Hepatocyte (in vitro differentiated cells): Measurements from ENCODE around the gene WDR11. TPM values are rescaled to one million over a fixed set of nuclear protein-coding genes. Genes with fewer than 3 reads are reported as not detected.

Experiments
- DNase-seq: peaks from one replicate; pipeline ENCODE4 v3.0.0-alpha.2; 2016; ENCODE audit warnings: low spot score
- H2AFZ ChIP-seq: fragments of 200-600 bp; sonication (generic); 2 replicates; pipeline ENCODE4 v1.6.0; 2016; ENCODE audit warnings: antibody characterized with exemption, mild to moderate bottlenecking
- H3K27ac ChIP-seq: fragments of 200-600 bp; sonication (generic); 2 replicates; pipeline ENCODE4 v1.5.1; 2016; ENCODE audit warnings: mild to moderate bottlenecking
- H3K27me3 ChIP-seq: fragments of 200-600 bp; sonication (generic); 2 replicates; pipeline ENCODE4 v1.6.1; 2016
- H3K36me3 ChIP-seq: fragments of 200-600 bp; sonication (generic); replicated peaks from 2 replicates; pipeline ENCODE4 v1.5.1; 2016; ENCODE audit warnings: low read depth; ENCODE audit not compliant: insufficient read depth
- H3K4me1 ChIP-seq: fragments of 200-600 bp; sonication (generic); 2 replicates; pipeline ENCODE4 v1.5.1; 2016; ENCODE audit warnings: mild to moderate bottlenecking, moderate library complexity; ENCODE audit not compliant: insufficient read depth
- H3K4me2 ChIP-seq: fragments of 200-600 bp; sonication (generic); 2 replicates; pipeline ENCODE4 v1.6.0; 2016
- H3K4me3 ChIP-seq: fragments of 200-600 bp; sonication (generic); 2 replicates; pipeline ENCODE4 v1.5.1; 2016; ENCODE audit warnings: mild to moderate bottlenecking
- H3K79me2 ChIP-seq: fragments of 200-600 bp; sonication (generic); 2 replicates; pipeline ENCODE4 v1.6.0; 2017; ENCODE audit warnings: mild to moderate bottlenecking
- H3K9me2 ChIP-seq: fragments of 200-600 bp; sonication (generic); replicated peaks from 2 replicates; pipeline ENCODE4 v1.6.0; 2017; ENCODE audit warnings: mild to moderate bottlenecking; ENCODE audit not compliant: insufficient read depth
- H3K9me3 ChIP-seq: fragments of 200-600 bp; sonication (generic); 2 replicates; pipeline ENCODE4 v1.5.1; 2016; ENCODE audit warnings: low read depth, mild to moderate bottlenecking
- H4K20me1 ChIP-seq: fragments of 200-600 bp; sonication (generic); 2 replicates; pipeline ENCODE4 v1.6.0; 2016; ENCODE audit warnings: mild to moderate bottlenecking; ENCODE audit not compliant: insufficient read depth, poor library complexity, severe bottlenecking
- EZH2 ChIP-seq: fragments of 200-600 bp; sonication (generic); IDR thresholded peaks from 2 replicates; pipeline ENCODE4 v1.6.1; 2016; ENCODE audit warnings: antibody characterized with exemption, mild to moderate bottlenecking, borderline replicate concordance
- EZH2phosphoT487 ChIP-seq: fragments of 200-600 bp; sonication (generic); IDR thresholded peaks from one replicate; pipeline ENCODE4 v1.6.1; 2018; ENCODE audit warnings: antibody characterized with exemption, mild to moderate bottlenecking, low read depth, moderate library complexity; ENCODE audit not compliant: unreplicated experiment, severe bottlenecking
- WGBS: methylation state at CpG from one replicate; pipeline ENCODE4 v1.1.6; 2016; ENCODE audit warnings: low lambda C conversion rate; ENCODE audit errors: missing lambda C conversion rate; 5-methylcytosine and 5-hydroxymethylcytosine counted together
- polyA plus RNA-seq: library from polyadenylated mRNA; unstranded; fragments of >200 nt; fragmentation: Nextera tagmentation; extraction: Ambion mirVana; gene quantifications from 2 replicates; pipeline ENCODE4 v1.2.1, GENCODE V29; 2016
- total RNA-seq: library from RNA; depleted of rRNA; stranded (reverse); fragments of >200 nt; gene quantifications from 2 replicates; pipeline ENCODE4 v1.2.3, GENCODE V29; 2014
- TF ChIP-seq, protein P1 (sequence below): fragments of 200-600 bp; sonication (generic); IDR thresholded peaks from 2 replicates; pipeline ENCODE4 v1.5.1; 2016; ENCODE audit warnings: antibody characterized with exemption, mild to moderate bottlenecking; ENCODE audit not compliant: poor library complexity

Gene WDR11
- total and polyA plus RNA-seq, 2 experiments from 2014 or later, result 25.9 to 66.6 TPM

DNA sequence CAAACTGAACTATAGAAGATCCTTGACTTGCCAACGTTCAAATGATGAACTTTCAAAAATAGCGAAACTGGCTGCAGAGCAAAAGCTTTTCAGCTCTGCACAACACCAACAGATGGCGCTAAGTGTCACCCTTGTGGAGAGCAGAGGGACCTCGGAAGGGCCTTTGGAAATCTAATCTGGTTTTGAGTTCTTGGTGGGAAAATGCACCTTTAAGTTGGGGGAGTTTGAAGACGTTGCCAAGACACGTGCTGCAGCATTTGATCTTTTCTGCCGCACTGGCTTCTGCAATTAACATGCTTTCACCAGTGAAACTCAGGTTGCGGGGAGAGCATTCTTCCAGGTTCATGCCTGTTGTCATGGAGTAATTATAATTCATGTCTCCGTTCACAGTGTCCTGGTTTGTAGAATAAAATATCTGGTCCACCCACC lies 26.3 kb upstream of the WDR11 start:
- H3K27ac ChIP-seq, result no peak overlapping the region
- H3K4me2 ChIP-seq, result no peak overlapping the region
- H3K36me3 ChIP-seq, result no peaks in the 10 kb centered on the region
- no peak overlapping the region for H2AFZ ChIP-seq
- peak; percentile 58 for DNase-seq
- 50% methylated on average over 9 of the region's 9 CpGs for WGBS
- no peaks in the 10 kb centered on the region for H3K9me2 ChIP-seq
- H3K4me3 ChIP-seq, result no peak overlapping the region
- H3K9me3 ChIP-seq, result no peaks in the 10 kb centered on the region
- no peaks in the 10 kb centered on the region for H3K4me1 ChIP-seq
- TF ChIP-seq EZH2 (no peak), EZH2phosphoT487 (no peak)
- TF ChIP-seq, protein P1, sequence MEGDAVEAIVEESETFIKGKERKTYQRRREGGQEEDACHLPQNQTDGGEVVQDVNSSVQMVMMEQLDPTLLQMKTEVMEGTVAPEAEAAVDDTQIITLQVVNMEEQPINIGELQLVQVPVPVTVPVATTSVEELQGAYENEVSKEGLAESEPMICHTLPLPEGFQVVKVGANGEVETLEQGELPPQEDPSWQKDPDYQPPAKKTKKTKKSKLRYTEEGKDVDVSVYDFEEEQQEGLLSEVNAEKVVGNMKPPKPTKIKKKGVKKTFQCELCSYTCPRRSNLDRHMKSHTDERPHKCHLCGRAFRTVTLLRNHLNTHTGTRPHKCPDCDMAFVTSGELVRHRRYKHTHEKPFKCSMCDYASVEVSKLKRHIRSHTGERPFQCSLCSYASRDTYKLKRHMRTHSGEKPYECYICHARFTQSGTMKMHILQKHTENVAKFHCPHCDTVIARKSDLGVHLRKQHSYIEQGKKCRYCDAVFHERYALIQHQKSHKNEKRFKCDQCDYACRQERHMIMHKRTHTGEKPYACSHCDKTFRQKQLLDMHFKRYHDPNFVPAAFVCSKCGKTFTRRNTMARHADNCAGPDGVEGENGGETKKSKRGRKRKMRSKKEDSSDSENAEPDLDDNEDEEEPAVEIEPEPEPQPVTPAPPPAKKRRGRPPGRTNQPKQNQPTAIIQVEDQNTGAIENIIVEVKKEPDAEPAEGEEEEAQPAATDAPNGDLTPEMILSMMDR, result peak; percentile 54
- H4K20me1 ChIP-seq, result no peaks in the 10 kb centered on the region
- no peaks in the 10 kb centered on the region for H3K27me3 ChIP-seq
- H3K79me2 ChIP-seq, result no peaks in the 10 kb centered on the region

DNA sequence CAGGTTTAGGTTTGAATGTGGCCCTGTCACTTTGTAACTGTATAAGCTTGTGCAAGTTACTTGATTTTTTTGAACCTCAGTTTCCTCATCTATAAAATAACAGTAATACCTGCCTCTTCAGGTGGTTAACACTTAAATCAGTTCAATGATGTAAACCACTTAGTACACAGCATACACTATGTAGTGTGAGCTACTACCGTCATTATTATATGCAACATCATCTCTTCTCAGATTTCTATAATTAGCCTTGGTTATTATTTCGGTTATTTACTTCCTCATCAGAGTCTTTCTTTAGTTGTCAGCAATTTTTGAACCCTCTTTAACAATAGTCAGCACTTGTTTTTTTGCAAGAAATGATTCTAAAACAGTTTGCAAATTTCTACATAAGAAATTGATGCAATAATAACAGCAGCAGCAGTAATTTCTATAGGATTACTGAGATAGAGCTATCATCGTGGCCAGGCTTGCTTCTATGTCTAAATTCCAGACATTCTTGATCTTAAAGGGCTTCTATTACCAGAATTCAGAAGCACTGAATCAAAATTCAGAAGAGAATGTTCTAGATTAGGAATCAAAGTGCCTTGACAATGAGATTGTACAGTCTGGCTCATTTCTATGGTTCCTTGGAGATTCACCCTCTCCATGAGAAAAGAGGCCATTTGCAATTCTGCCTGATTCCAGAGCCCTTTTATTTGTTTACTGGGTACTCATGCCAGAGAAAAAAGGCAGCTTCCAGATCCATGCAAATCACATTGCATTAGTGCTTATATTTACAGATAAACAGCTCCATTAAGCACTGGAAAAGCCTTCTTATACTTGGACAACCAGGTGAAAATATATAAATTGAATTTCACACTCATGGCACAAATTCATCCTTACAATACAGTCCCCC lies 25.0 kb upstream of the WDR11 start:
- 70% methylated on average over 3 of the region's 3 CpGs for WGBS
- no peak overlapping the region for H3K4me2 ChIP-seq

DNA sequence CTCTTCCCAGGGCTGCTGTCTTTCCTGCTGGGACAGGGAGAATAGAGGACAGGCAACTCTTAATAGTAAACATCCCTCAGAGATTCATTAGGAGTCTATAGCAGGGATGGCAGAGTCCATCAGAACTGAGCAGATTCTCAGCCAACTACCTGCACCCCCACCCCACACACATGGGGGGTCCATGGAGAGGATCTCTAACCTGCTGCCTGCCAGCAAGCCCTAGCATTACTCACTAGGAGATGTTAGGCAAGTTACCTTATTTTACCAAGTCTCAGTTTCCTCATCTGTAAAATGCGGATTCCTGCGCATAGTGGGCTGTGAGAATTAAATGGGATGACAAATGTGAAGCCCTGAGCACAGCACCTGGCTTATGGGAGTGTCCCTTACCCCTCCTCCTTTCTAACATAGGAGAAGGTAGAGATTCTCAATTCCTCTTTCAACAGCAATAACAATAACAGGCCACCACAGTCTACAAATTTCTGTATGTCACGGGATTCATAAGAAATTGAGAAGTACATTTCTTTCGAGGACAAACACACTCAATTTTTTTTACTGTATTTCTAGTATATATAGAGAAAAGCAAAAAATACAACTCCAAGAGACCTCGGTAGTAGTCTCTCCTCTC lies 23.8 kb upstream of the WDR11 start:
- 78% methylated on average over 5 of the region's 5 CpGs for WGBS
- TF ChIP-seq EZH2phosphoT487 (no peak), EZH2 (no peak)
- TF ChIP-seq, protein P1, result no peak

More for the DNA sequence above, 25.0 kb upstream of the WDR11 start:
- H3K4me3 ChIP-seq, result no peak overlapping the region
- H3K4me1 ChIP-seq, result no peaks in the 10 kb centered on the region
- no peak for TF ChIP-seq EZH2
- TF ChIP-seq EZH2phosphoT487, result no peak
- TF ChIP-seq, protein P1, result no peak
- H3K79me2 ChIP-seq, result no peaks in the 10 kb centered on the region
- no peaks in the 10 kb centered on the region for H3K36me3 ChIP-seq
- H4K20me1 ChIP-seq, result no peaks in the 10 kb centered on the region
- H3K9me3 ChIP-seq, result no peaks in the 10 kb centered on the region
- no peak for DNase-seq
- H3K27ac ChIP-seq, result no peak overlapping the region
- H2AFZ ChIP-seq, result no peak overlapping the region
- H3K9me2 ChIP-seq, result no peaks in the 10 kb centered on the region
- H3K27me3 ChIP-seq, result no peaks in the 10 kb centered on the region

More for the DNA sequence above, 23.8 kb upstream of the WDR11 start:
- Histone ChIP-seq H3K4me1 (no peaks in the 10 kb centered on the region), H3K27ac (no peak overlapping the region), H3K4me3 (no peak overlapping the region), H3K27me3 (no peaks in the 10 kb centered on the region), H3K9me2 (no peaks in the 10 kb centered on the region), H3K36me3 (no peaks in the 10 kb centered on the region), H3K79me2 (no peaks in the 10 kb centered on the region), H3K9me3 (no peaks in the 10 kb centered on the region), H3K4me2 (no peak overlapping the region), H2AFZ (no peak overlapping the region), H4K20me1 (no peaks in the 10 kb centered on the region)
- no peak for DNase-seq
